ENCODE measurements around the gene DIAPH1. TPM values are rescaled to one million over a fixed set of nuclear protein-coding genes. Genes with fewer than 3 reads are reported as not detected.

DIAPH1 gene
- total RNA-seq, 1 experiment from 2014 or later: 142 TPM

DNA sequence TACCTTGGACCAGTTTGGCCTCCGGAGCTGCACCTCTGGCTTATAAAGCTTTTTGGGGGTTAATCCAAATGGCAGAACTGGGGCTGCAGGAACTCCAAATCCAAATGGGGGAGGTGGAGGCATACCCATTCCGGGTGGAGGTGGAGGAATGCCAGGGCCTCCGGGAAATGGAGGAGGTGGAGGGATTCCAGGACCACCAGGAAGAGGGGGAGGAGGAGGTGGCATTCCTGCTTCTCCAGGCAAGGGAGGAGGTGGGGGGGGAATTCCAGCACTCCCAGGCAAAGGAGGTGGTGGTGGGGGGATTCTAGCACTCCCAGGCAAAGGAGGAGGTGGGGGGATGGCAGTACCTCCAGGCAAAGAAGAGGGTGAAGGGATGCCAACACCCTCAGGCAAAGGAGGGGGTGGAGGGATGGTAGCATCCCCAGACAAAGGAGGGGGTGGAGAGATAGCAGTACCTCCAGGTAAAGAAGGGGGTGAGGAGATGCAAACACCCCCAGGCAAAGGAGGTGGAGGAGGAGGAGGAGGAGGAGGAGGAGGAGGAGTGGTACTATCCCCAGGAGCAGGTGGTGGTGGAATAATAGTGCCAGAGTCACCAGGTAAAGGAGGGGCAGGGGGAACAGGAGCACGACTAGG lies 45.2 kb downstream of the DIAPH1 start:
- Histone ChIP-seq H2AFZ (ENCODE audit: low read depth, low read length, poor library complexity, severe bottlenecking) (no peak overlapping the region), H3K9ac (ENCODE audit: low read length) (no peak overlapping the region), H3K27ac (ENCODE audit: low read depth, low read length) (no peak overlapping the region), H3K4me2 (ENCODE audit: low read length) (no peak overlapping the region), H4K20me1 (ENCODE audit: insufficient read depth) (no peaks in the 10 kb centered on the region), H3K9me2 (ENCODE audit: insufficient read depth) (no peaks in the 10 kb centered on the region), H3K4me3 (replicated peaks in 1 of 2; ENCODE audit: low read depth in 1 of 2, low read length in 2 of 2) (no peak overlapping the region), H3K27me3 (ENCODE audit: insufficient read depth, low read length) (no peaks in the 10 kb centered on the region), H3K4me1 (ENCODE audit: control insufficient read depth in 1 of 2, insufficient read depth in 2 of 2, low read length in 2 of 2) (no peaks in the 10 kb centered on the region), H3K36me3 (ENCODE audit: control insufficient read depth in 1 of 2, insufficient read depth in 2 of 2, low read length in 2 of 2) (peaks cover 59 to 64% of the 10 kb centered on the region in 2 experiments), H3K79me2 (ENCODE audit: insufficient read depth, low read length) (no peaks in the 10 kb centered on the region), H3K9me3 (ENCODE audit: control insufficient read depth in 1 of 2, insufficient read depth in 1 of 2, low read depth in 1 of 2, low read length in 2 of 2) (no peaks in the 10 kb centered on the region)
- ChIA-PET RAD21 (ENCODE audit: low non-redundant PET in 1 of 2, low total read pairs in 2 of 2, uncharacterized antibody in 2 of 2, unreplicated experiment in 2 of 2) (no interaction called here), CTCF (interaction anchor here (2.4 kb wide), 1 partner anchor 9 kb away, joined by 6 read pairs; no protein-coding TSS in a partner anchor), POLR2A (no interaction called here)
- intact Hi-C loops (cut with micrococcal nuclease): no loop called here
- DNase-seq (ENCODE audit: low read depth, low spot score) (no peak), ATAC-seq (no peak)
- BruUV-seq (replicated peaks): no TSS peak
- TF ChIP-seq FOSL1 (IDR thresholded peaks at IDR 0.05; ENCODE audit: low read depth) (no peak), CBX3 (IDR thresholded peaks at IDR 0.05; ENCODE audit: low read depth) (no peak), RAD21 (IDR thresholded peaks at IDR 0.05; ENCODE audit: low read depth) (no peak), EZH2phosphoT487 (IDR thresholded peaks at IDR 0.05; ENCODE audit: borderline replicate concordance) (no peak), JUND (IDR thresholded peaks at IDR 0.05) (no peak), ELF1 (IDR thresholded peaks at IDR 0.05; ENCODE audit: borderline replicate concordance, low read depth) (no peak), CEBPB (IDR thresholded peaks at IDR 0.05; ENCODE audit: low read depth) (no peak), TCF7L2 (IDR thresholded peaks at IDR 0.05; ENCODE audit: borderline replicate concordance, extremely low read depth, insufficient read depth, insufficient read length) (no peak), SP1 (IDR thresholded peaks at IDR 0.05; ENCODE audit: low read depth) (no peak), POLR2AphosphoS5 (IDR thresholded peaks at IDR 0.05; ENCODE audit: low read depth, low read length) (no peak), SIN3A (IDR thresholded peaks at IDR 0.05; ENCODE audit: low read depth) (no peak)
- TF ChIP-seq, protein P1, sequence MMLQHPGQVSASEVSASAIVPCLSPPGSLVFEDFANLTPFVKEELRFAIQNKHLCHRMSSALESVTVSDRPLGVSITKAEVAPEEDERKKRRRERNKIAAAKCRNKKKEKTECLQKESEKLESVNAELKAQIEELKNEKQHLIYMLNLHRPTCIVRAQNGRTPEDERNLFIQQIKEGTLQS (IDR thresholded peaks at IDR 0.05): no peak
- TF ChIP-seq, protein P2, sequence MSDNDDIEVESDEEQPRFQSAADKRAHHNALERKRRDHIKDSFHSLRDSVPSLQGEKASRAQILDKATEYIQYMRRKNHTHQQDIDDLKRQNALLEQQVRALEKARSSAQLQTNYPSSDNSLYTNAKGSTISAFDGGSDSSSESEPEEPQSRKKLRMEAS (IDR thresholded peaks at IDR 0.05): no peak
- TF ChIP-seq, protein P3, sequence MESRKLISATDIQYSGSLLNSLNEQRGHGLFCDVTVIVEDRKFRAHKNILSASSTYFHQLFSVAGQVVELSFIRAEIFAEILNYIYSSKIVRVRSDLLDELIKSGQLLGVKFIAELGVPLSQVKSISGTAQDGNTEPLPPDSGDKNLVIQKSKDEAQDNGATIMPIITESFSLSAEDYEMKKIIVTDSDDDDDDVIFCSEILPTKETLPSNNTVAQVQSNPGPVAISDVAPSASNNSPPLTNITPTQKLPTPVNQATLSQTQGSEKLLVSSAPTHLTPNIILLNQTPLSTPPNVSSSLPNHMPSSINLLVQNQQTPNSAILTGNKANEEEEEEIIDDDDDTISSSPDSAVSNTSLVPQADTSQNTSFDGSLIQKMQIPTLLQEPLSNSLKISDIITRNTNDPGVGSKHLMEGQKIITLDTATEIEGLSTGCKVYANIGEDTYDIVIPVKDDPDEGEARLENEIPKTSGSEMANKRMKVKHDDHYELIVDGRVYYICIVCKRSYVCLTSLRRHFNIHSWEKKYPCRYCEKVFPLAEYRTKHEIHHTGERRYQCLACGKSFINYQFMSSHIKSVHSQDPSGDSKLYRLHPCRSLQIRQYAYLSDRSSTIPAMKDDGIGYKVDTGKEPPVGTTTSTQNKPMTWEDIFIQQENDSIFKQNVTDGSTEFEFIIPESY (IDR thresholded peaks at IDR 0.05; ENCODE audit: extremely low read depth, insufficient replicate concordance, low read length): no peak
- TF ChIP-seq, protein P4, sequence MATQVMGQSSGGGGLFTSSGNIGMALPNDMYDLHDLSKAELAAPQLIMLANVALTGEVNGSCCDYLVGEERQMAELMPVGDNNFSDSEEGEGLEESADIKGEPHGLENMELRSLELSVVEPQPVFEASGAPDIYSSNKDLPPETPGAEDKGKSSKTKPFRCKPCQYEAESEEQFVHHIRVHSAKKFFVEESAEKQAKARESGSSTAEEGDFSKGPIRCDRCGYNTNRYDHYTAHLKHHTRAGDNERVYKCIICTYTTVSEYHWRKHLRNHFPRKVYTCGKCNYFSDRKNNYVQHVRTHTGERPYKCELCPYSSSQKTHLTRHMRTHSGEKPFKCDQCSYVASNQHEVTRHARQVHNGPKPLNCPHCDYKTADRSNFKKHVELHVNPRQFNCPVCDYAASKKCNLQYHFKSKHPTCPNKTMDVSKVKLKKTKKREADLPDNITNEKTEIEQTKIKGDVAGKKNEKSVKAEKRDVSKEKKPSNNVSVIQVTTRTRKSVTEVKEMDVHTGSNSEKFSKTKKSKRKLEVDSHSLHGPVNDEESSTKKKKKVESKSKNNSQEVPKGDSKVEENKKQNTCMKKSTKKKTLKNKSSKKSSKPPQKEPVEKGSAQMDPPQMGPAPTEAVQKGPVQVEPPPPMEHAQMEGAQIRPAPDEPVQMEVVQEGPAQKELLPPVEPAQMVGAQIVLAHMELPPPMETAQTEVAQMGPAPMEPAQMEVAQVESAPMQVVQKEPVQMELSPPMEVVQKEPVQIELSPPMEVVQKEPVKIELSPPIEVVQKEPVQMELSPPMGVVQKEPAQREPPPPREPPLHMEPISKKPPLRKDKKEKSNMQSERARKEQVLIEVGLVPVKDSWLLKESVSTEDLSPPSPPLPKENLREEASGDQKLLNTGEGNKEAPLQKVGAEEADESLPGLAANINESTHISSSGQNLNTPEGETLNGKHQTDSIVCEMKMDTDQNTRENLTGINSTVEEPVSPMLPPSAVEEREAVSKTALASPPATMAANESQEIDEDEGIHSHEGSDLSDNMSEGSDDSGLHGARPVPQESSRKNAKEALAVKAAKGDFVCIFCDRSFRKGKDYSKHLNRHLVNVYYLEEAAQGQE (IDR thresholded peaks at IDR 0.05; ENCODE audit: low read depth): no peak

All from HCT116 (cell line).